HepG2 (cell line): ENCODE results near the gene LIF.

Experiments
- HOXA5 ChIP-seq: sonication (generic); formaldehyde crosslinking; IDR thresholded peaks from 2 replicates; pipeline ENCODE4 v1.4.0; 2020; ENCODE audit warnings: missing genetic modification reagents
- JUND ChIP-seq: sonication (generic); formaldehyde crosslinking; IDR thresholded peaks from 2 replicates; pipeline ENCODE4 v1.8.0; 2022; ENCODE audit warnings: mild to moderate bottlenecking, missing genetic modification reagents
- KDM4B ChIP-seq: sonication (generic); formaldehyde crosslinking; IDR thresholded peaks from 2 replicates; pipeline ENCODE4 v1.4.0; 2020; ENCODE audit warnings: missing genetic modification reagents
- PAX8 ChIP-seq: sonication (generic); formaldehyde crosslinking; IDR thresholded peaks from 2 replicates; pipeline ENCODE4 v1.8.0; 2022; ENCODE audit warnings: mild to moderate bottlenecking, missing genetic modification reagents, borderline replicate concordance
- SRF ChIP-seq: IDR thresholded peaks from 2 replicates; pipeline ENCODE4 v1.6.1; 2011; ENCODE audit warnings: mild to moderate bottlenecking, low read depth, low read length, moderate library complexity
- ZMAT3 ChIP-seq: sonication (generic); formaldehyde crosslinking; conservative IDR thresholded peaks from 2 replicates; pipeline ENCODE4 v1.7.0; 2021; ENCODE audit warnings: missing genetic modification reagents
- TF ChIP-seq, protein P1 (sequence below): sonication (generic); formaldehyde crosslinking; IDR thresholded peaks from 2 replicates; pipeline ENCODE4 v1.5.0; 2020; ENCODE audit warnings: mild to moderate bottlenecking, missing genetic modification reagents, moderate library complexity
- TF ChIP-seq, protein P2 (sequence below): sonication (generic); formaldehyde crosslinking; IDR thresholded peaks from 2 replicates; pipeline ENCODE4 v1.5.1; 2020; ENCODE audit warnings: mild to moderate bottlenecking, missing genetic modification reagents, moderate library complexity
- TF ChIP-seq, protein P3 (sequence below): sonication (generic); formaldehyde crosslinking; IDR thresholded peaks from 2 replicates; pipeline ENCODE4; 2020; ENCODE audit warnings: missing genetic modification reagents, mild to moderate bottlenecking, borderline replicate concordance

GRCh38 chr22:30268331-30268730 lies 21.8 kb upstream of the LIF start:
- TF ChIP-seq, protein P1, sequence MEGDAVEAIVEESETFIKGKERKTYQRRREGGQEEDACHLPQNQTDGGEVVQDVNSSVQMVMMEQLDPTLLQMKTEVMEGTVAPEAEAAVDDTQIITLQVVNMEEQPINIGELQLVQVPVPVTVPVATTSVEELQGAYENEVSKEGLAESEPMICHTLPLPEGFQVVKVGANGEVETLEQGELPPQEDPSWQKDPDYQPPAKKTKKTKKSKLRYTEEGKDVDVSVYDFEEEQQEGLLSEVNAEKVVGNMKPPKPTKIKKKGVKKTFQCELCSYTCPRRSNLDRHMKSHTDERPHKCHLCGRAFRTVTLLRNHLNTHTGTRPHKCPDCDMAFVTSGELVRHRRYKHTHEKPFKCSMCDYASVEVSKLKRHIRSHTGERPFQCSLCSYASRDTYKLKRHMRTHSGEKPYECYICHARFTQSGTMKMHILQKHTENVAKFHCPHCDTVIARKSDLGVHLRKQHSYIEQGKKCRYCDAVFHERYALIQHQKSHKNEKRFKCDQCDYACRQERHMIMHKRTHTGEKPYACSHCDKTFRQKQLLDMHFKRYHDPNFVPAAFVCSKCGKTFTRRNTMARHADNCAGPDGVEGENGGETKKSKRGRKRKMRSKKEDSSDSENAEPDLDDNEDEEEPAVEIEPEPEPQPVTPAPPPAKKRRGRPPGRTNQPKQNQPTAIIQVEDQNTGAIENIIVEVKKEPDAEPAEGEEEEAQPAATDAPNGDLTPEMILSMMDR = no peak
- TF ChIP-seq, protein P2, sequence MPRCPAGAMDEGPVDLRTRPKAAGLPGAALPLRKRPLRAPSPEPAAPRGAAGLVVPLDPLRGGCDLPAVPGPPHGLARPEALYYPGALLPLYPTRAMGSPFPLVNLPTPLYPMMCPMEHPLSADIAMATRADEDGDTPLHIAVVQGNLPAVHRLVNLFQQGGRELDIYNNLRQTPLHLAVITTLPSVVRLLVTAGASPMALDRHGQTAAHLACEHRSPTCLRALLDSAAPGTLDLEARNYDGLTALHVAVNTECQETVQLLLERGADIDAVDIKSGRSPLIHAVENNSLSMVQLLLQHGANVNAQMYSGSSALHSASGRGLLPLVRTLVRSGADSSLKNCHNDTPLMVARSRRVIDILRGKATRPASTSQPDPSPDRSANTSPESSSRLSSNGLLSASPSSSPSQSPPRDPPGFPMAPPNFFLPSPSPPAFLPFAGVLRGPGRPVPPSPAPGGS (CRISPR knock-in tag) = no peak
- TF ChIP-seq SRF (no peak), ZMAT3 (CRISPR knock-in tag) (no peak), JUND (CRISPR knock-in tag) (no peak), HOXA5 (CRISPR knock-in tag) (no peak), PAX8 (CRISPR knock-in tag) (no peak), KDM4B (CRISPR knock-in tag) (no peak)
- TF ChIP-seq, protein P3, sequence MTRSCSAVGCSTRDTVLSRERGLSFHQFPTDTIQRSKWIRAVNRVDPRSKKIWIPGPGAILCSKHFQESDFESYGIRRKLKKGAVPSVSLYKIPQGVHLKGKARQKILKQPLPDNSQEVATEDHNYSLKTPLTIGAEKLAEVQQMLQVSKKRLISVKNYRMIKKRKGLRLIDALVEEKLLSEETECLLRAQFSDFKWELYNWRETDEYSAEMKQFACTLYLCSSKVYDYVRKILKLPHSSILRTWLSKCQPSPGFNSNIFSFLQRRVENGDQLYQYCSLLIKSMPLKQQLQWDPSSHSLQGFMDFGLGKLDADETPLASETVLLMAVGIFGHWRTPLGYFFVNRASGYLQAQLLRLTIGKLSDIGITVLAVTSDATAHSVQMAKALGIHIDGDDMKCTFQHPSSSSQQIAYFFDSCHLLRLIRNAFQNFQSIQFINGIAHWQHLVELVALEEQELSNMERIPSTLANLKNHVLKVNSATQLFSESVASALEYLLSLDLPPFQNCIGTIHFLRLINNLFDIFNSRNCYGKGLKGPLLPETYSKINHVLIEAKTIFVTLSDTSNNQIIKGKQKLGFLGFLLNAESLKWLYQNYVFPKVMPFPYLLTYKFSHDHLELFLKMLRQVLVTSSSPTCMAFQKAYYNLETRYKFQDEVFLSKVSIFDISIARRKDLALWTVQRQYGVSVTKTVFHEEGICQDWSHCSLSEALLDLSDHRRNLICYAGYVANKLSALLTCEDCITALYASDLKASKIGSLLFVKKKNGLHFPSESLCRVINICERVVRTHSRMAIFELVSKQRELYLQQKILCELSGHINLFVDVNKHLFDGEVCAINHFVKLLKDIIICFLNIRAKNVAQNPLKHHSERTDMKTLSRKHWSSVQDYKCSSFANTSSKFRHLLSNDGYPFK (CRISPR knock-in tag) = no peak
